Keratinocyte (primary cell): ENCODE measurements around the gene USP37. TPM values are rescaled to one million over a fixed set of nuclear protein-coding genes. Genes with fewer than 3 reads are reported as not detected.

Experiments used
- DNase-seq: peaks from one replicate; pipeline ENCODE4 v3.0.0-alpha.2; 2011; ENCODE audit warnings: low read depth, missing footprints, low spot score
- FAIRE-seq: peaks from 2 replicates; lab custom pipeline; 2011; peaks lifted over from hg19 to GRCh38; lab: Jason Lieb, UNC
- H2AFZ ChIP-seq: 2 replicates; pipeline ENCODE4 v1.6.0; 2012; ENCODE audit warnings: low read length, control low read depth, inconsistent platforms; ENCODE audit not compliant: control insufficient read depth
- H3K27ac ChIP-seq: 2 replicates; pipeline ENCODE4 v1.5.1; 2011; ENCODE audit warnings: low read length; ENCODE audit not compliant: control insufficient read depth, insufficient read depth
- H3K27me3 ChIP-seq: 3 replicates; pipeline ENCODE4 v1.6.0; 2011; ENCODE audit warnings: low read length; ENCODE audit not compliant: control insufficient read depth, insufficient read depth; ENCODE audit errors: extremely low read depth
- H3K36me3 ChIP-seq, 2 experiments: 2 replicates in 1 of 2; 3 replicates in 1 of 2; pipeline ENCODE4 v1.5.1; 2011; ENCODE audit warnings: low read length in 2 of 2, mild to moderate bottlenecking in 1 of 2; ENCODE audit not compliant: control insufficient read depth in 2 of 2, insufficient read depth in 2 of 2; ENCODE audit errors: extremely low read depth in 1 of 2
- H3K4me1 ChIP-seq: 3 replicates; pipeline ENCODE4 v1.5.1; 2011; ENCODE audit warnings: low read length; ENCODE audit not compliant: control insufficient read depth, insufficient read depth; ENCODE audit errors: extremely low read depth
- H3K4me2 ChIP-seq: 3 replicates; pipeline ENCODE4 v1.6.0; 2011; ENCODE audit warnings: low read depth, low read length; ENCODE audit not compliant: control insufficient read depth, insufficient read depth; ENCODE audit errors: extremely low read depth
- H3K4me3 ChIP-seq, 3 experiments: fragments of 200-600 bp in 1 of 3; sonication (generic) in 1 of 3; 2 replicates in 2 of 3; 3 replicates in 1 of 3; pipeline ENCODE4 v1.5.1; 2011 to 2016; ENCODE audit warnings: low read length in 3 of 3, mild to moderate bottlenecking in 3 of 3, control low read depth in 2 of 3, inconsistent platforms in 1 of 3, low read depth in 1 of 3, mixed read lengths in 1 of 3, mixed run types in 1 of 3, moderate library complexity in 1 of 3; ENCODE audit not compliant: control insufficient read depth in 2 of 3, insufficient read depth in 2 of 3; ENCODE audit errors: extremely low read depth in 1 of 3
- H3K79me2 ChIP-seq: 2 replicates; pipeline ENCODE4 v1.6.0; 2012; ENCODE audit warnings: low read length; ENCODE audit not compliant: control insufficient read depth, insufficient read depth
- H3K9ac ChIP-seq: 3 replicates; pipeline ENCODE4 v1.6.0; 2011; ENCODE audit warnings: low read length; ENCODE audit not compliant: control insufficient read depth, insufficient read depth; ENCODE audit errors: extremely low read depth
- H3K9me1 ChIP-seq: 3 replicates; pipeline ENCODE4 v1.6.0; 2011; ENCODE audit warnings: low read length; ENCODE audit not compliant: control insufficient read depth, insufficient read depth; ENCODE audit errors: extremely low read depth
- H3K9me3 ChIP-seq: 2 replicates; pipeline ENCODE4 v1.5.1; 2012; ENCODE audit warnings: low read depth, low read length; ENCODE audit not compliant: control insufficient read depth
- H4K20me1 ChIP-seq: 3 replicates; pipeline ENCODE4 v1.6.0; 2011; ENCODE audit warnings: low read length; ENCODE audit not compliant: control insufficient read depth, insufficient read depth; ENCODE audit errors: extremely low read depth
- CTCF ChIP-seq, 3 experiments: IDR thresholded peaks in 1 of 3; conservative IDR thresholded peaks in 1 of 3; optimal IDR thresholded peaks in 1 of 3; 2 replicates in 2 of 3; 3 replicates in 1 of 3; pipeline versions ENCODE3 to v1.5.1; 2011; ENCODE audit warnings: low read length in 3 of 3, mild to moderate bottlenecking in 3 of 3, moderate library complexity in 2 of 3, control low read depth in 1 of 3, inconsistent platforms in 1 of 3; ENCODE audit not compliant: insufficient read depth in 2 of 3; ENCODE audit errors: extremely low read depth in 1 of 3
- EZH2 ChIP-seq: IDR thresholded peaks from one replicate; pipeline ENCODE4 v1.6.1; 2012; ENCODE audit warnings: inconsistent platforms, mild to moderate bottlenecking, low read length, moderate library complexity
- dilution Hi-C: fragments of 300-500 bp; cut with MboI; formaldehyde crosslinking; loops from one replicate; pipeline ENCODE4 v1.7.0; 2020; ENCODE audit warnings: low sequenced_read_pairs; ENCODE audit not compliant: extremely low pct_ligation_motif_present
- polyA plus RNA-seq, 5 experiments: library from polyadenylated mRNA; depleted of rRNA in 3 of 5; stranded (reverse) in 3 of 5; stranded (forward) in 1 of 5; unstranded in 1 of 5; fragments of >200 nt; gene quantifications; 1 replicate in 1 of 5; 2 replicates in 3 of 5; 3 replicates in 1 of 5; pipeline versions ENCODE4 v1.2.1 to v1.2.3, GENCODE V29; 2011 to 2012; ENCODE audit warnings: missing spikeins in 2 of 5, low read depth in 1 of 5, low replicate concordance in 1 of 5

The USP37 gene
- polyA plus RNA-seq, 1 donor (not counting 4 experiments of a cell fraction or from before 2014, with no cell fraction given): 4.2 TPM

GRCh38 chr2:218458598-218458997 is 109.6 kb downstream of the USP37 start:
- Histone ChIP-seq H3K4me3 (no peak overlapping the region), H3K4me1 (no peaks in the 10 kb centered on the region), H3K9me1 (no peaks in the 10 kb centered on the region), H3K9me3 (no peaks in the 10 kb centered on the region), H3K4me2 (no peak overlapping the region), H3K27me3 (no peaks in the 10 kb centered on the region), H2AFZ (no peak overlapping the region), H3K27ac (no peak overlapping the region), H3K9ac (no peak overlapping the region), H4K20me1 (no peaks in the 10 kb centered on the region), H3K79me2 (no peaks in the 10 kb centered on the region), H3K36me3 (peaks cover 0 to 2% of the 10 kb centered on the region in 2 experiments)
- FAIRE-seq (no peak), DNase-seq (no peak)
- dilution Hi-C loops: no loop called here
- TF ChIP-seq EZH2 (no peak), CTCF (optimal IDR thresholded peaks at IDR 0.05 in 1 of 3, IDR thresholded peaks at IDR 0.05 in 1 of 3, conservative IDR thresholded peaks at IDR 0.05 in 1 of 3; ENCODE audit: extremely low read depth in 1 of 3, insufficient read depth in 2 of 3, low read length in 3 of 3) (no peak)

GRCh38 chr2:218456849-218457248 is 111.3 kb downstream of the USP37 start:
- Histone ChIP-seq H3K9me3 (no peaks in the 10 kb centered on the region), H3K9me1 (no peaks in the 10 kb centered on the region), H4K20me1 (no peaks in the 10 kb centered on the region), H3K4me2 (no peak overlapping the region), H3K4me3 (no peak overlapping the region), H3K79me2 (no peaks in the 10 kb centered on the region), H3K4me1 (no peaks in the 10 kb centered on the region), H2AFZ (no peak overlapping the region), H3K27ac (no peak overlapping the region), H3K9ac (no peak overlapping the region), H3K36me3 (peaks cover 0 to 2% of the 10 kb centered on the region in 2 experiments), H3K27me3 (no peaks in the 10 kb centered on the region)
- dilution Hi-C loops: no loop called here
- TF ChIP-seq EZH2: no peak
- no peak for TF ChIP-seq CTCF (optimal IDR thresholded peaks at IDR 0.05 in 1 of 3, IDR thresholded peaks at IDR 0.05 in 1 of 3, conservative IDR thresholded peaks at IDR 0.05 in 1 of 3; ENCODE audit: extremely low read depth in 1 of 3, insufficient read depth in 2 of 3, low read length in 3 of 3)
- FAIRE-seq (no peak), DNase-seq (no peak)
